ENCODE results near the gene TRAF3. TPM values are rescaled to one million over a fixed set of nuclear protein-coding genes. Genes with fewer than 3 reads are reported as not detected.

The TRAF3 gene
- total RNA-seq, 1 donor from 2014 or later, result 35.3 TPM

DNA sequence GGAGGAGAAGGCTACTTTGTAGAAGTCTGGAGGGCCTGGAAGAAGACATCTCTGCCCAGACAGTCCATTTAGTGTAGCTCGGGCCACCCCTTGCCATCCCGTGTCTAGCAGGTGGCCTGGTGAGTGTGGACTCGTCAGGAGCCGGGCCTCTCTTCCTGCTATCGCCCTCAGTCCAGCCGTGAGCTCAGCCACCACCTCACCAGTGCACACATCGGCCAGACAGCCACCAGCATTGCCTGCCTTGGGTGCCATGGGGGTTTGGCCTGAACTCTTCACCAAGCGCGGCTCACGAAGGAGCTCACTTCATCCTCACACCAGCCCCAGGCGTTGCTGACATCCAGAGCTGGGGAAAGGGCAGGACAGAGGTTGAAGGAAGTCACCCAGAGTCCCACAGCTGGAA is 19.6 kb upstream of the TRAF3 start:
- DNase-seq (ENCODE audit: low read depth), result no peak
- TF ChIP-seq, protein P1, sequence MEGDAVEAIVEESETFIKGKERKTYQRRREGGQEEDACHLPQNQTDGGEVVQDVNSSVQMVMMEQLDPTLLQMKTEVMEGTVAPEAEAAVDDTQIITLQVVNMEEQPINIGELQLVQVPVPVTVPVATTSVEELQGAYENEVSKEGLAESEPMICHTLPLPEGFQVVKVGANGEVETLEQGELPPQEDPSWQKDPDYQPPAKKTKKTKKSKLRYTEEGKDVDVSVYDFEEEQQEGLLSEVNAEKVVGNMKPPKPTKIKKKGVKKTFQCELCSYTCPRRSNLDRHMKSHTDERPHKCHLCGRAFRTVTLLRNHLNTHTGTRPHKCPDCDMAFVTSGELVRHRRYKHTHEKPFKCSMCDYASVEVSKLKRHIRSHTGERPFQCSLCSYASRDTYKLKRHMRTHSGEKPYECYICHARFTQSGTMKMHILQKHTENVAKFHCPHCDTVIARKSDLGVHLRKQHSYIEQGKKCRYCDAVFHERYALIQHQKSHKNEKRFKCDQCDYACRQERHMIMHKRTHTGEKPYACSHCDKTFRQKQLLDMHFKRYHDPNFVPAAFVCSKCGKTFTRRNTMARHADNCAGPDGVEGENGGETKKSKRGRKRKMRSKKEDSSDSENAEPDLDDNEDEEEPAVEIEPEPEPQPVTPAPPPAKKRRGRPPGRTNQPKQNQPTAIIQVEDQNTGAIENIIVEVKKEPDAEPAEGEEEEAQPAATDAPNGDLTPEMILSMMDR (IDR thresholded peaks at IDR 0.05; ENCODE audit: insufficient read depth, low read length, severe bottlenecking), result no peak
- Histone ChIP-seq H3K27me3 (ENCODE audit: control insufficient read depth, insufficient read depth, low read length) (peaks cover 8% of the 10 kb centered on the region), H3K36me3 (ENCODE audit: control insufficient read depth, insufficient read depth, low read length) (no peaks in the 10 kb centered on the region), H3K4me3 (ENCODE audit: low read depth, low read length) (no peak overlapping the region)
- FAIRE-seq, result no peak

DNA sequence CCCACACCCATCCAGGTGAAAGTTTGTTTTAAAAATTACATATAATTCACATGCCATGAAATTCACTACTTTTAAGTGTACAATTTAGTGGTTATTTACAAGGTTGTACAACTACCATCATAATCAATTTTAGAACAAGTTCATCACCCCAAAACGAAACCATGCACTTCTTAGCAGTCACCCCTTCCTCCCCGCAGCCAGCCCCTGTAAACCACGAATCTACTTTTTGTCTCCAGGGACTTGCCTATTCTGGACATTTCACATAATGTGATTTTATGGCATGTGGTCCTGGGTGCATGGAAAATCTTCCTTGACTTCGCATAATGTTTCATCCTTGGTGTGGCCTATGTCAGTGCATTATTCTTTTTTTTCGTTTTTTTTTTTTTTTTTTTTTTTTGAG is 19.2 kb upstream of the TRAF3 start:
- H3K4me3 ChIP-seq (ENCODE audit: low read depth, low read length), result no peak overlapping the region
- TF ChIP-seq, protein P1 (IDR thresholded peaks at IDR 0.05; ENCODE audit: insufficient read depth, low read length, severe bottlenecking), result no peak
- FAIRE-seq, result no peak

DNA sequence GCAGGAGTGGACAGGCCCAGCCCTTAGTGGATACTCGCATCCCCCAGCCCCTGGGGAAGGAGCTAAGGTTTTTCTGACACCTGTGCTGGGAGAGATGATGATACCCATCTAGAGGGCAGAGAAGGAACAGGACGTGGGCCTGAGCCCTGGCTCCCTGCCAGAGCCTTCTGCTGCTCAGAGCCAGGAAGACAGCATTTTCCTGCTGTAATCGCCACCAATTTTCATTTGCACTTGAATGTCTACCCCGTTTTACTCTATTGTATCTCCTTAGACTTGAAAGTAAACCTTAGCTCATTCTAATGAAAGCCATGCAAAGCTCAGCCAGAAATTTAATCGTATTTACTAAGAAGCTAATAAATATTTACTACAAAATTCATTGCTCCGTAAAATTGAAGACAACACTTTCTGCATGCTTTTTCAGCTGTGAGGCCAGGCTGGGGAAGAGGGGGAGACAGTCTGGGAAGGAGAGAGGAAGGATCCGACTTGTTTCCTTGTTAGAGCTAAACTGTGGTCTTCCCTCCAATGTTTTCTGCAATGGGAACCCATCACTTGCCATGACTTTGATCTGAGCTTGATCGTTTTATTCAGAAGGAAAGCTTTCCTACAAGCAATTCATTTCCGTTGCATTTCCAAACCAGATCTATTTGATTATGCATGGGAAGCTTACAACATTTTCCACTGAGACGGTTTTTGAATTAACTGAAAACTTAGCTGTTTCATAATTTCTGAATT is 17.6 kb upstream of the TRAF3 start:
- DNase-seq (ENCODE audit: low read depth), result no peak
- H3K36me3 ChIP-seq (ENCODE audit: control insufficient read depth, insufficient read depth, low read length), result no peaks in the 10 kb centered on the region
- TF ChIP-seq, protein P1 (IDR thresholded peaks at IDR 0.05; ENCODE audit: insufficient read depth, low read length, severe bottlenecking), result no peak
- no peak overlapping the region for H3K4me3 ChIP-seq (ENCODE audit: low read depth, low read length)
- H3K27me3 ChIP-seq (ENCODE audit: control insufficient read depth, insufficient read depth, low read length), result peaks cover 8% of the 10 kb centered on the region
- peak; percentile 32 for FAIRE-seq

More for the DNA sequence above, 19.2 kb upstream of the TRAF3 start:
- Histone ChIP-seq H3K27me3 (ENCODE audit: control insufficient read depth, insufficient read depth, low read length) (peaks cover 8% of the 10 kb centered on the region), H3K36me3 (ENCODE audit: control insufficient read depth, insufficient read depth, low read length) (no peaks in the 10 kb centered on the region)
- DNase-seq (ENCODE audit: low read depth), result no peak

DNA sequence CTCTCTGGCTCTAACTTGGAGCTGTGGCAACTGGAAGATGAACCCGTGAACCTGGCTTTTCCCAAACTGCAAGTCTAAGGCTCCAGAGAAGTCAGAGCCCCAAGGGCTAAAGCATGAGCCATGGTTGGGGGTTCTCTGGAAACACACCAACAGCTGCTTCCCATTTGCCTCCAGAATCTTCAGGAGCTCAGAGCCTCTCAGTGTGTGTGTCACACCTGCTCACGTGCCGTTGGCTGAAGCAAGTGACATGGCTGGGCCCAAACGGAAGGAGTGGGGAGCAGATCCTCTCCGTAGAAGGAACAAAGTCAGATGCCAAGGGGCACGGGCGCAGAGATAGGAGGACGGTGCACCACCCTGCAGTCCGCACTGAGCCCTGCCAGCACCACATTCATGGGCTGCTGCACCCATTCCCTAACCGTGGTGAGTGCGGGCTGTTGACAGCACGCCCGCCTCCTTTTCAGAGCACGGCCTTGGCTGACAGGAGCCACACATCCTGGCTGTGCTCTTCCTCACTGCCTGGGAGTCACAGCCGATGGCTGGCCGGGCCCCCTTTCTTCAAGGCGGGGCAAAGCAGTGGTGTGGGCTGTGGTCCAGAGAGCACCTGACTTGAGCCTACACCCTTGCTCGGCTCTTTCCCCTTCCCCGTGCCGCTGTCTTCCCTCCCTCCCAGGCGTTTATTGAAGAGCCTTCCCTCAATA is 16.6 kb upstream of the TRAF3 start:
- no peak for FAIRE-seq
- Histone ChIP-seq H3K36me3 (ENCODE audit: control insufficient read depth, insufficient read depth, low read length) (no peaks in the 10 kb centered on the region), H3K27me3 (ENCODE audit: control insufficient read depth, insufficient read depth, low read length) (peaks cover 8% of the 10 kb centered on the region), H3K4me3 (ENCODE audit: low read depth, low read length) (no peak overlapping the region)
- TF ChIP-seq, protein P1 (IDR thresholded peaks at IDR 0.05; ENCODE audit: insufficient read depth, low read length, severe bottlenecking), result no peak
- DNase-seq (ENCODE audit: low read depth), result no peak

DNA sequence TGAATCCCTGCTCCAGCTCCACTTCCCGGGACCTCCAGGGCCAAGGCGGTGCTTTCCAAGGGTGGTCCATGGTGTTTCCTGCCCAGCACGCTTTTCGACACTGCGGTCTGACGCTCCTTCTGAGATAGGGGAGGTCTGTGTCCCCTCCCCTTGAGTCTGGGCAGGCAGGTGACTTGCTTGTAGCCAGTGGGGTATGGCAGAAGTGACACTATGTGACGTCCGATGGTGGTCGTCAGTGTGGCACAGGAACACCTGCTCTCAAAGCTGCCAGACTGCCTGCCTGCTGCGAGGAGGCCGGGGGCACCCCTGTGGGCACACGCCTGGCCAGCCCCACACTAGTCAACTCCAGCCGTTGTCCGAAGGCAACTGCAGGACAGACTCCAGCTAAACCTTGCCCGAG is 16.0 kb upstream of the TRAF3 start:
- no peak for FAIRE-seq
- TF ChIP-seq, protein P1 (IDR thresholded peaks at IDR 0.05; ENCODE audit: insufficient read depth, low read length, severe bottlenecking), result no peak
- H3K36me3 ChIP-seq (ENCODE audit: control insufficient read depth, insufficient read depth, low read length), result no peaks in the 10 kb centered on the region

More for the DNA sequence above, 16.0 kb upstream of the TRAF3 start:
- Histone ChIP-seq H3K4me3 (ENCODE audit: low read depth, low read length) (no peak overlapping the region), H3K27me3 (ENCODE audit: control insufficient read depth, insufficient read depth, low read length) (peaks cover 8% of the 10 kb centered on the region)
- no peak for DNase-seq (ENCODE audit: low read depth)
